Endothelial cell of umbilical vein (primary cell): ENCODE results near the gene KCNN1. TPM values are rescaled to one million over a fixed set of nuclear protein-coding genes. Genes with fewer than 3 reads are reported as not detected.

Source experiments
- BruUV-seq: library from RNA; stranded (reverse); fragments of 400-500 nt; replicated peaks from 2 replicates; lab custom pipeline; 2021; lab: Mats Ljungman, UMichigan
- CTCF ChIA-PET: fragments of 300-600, 350-600 bp; sonication (Branson Sonifier 250); formaldehyde crosslinking; loops from one replicate; lab custom pipeline; 2021; ENCODE audit warnings: antibody characterized with exemption, inconsistent platforms; lab: Charles Lee
- POLR2A ChIA-PET: fragments of 300-600, 350-600 bp; sonication (Branson Sonifier 250); formaldehyde crosslinking; loops from one replicate; lab custom pipeline; 2021; ENCODE audit warnings: antibody characterized with exemption, inconsistent platforms; lab: Charles Lee
- DNase-seq: peaks from one replicate; pipeline ENCODE4 v3.0.0-alpha.2; 2011; ENCODE audit warnings: low read depth, low spot score
- FAIRE-seq: peaks from 2 replicates; lab custom pipeline; 2011; peaks lifted over from hg19 to GRCh38; lab: Jason Lieb, UNC
- H2AFZ ChIP-seq: 2 replicates; pipeline ENCODE4 v1.6.0; 2012; ENCODE audit warnings: low read depth, low read length, control low read depth, inconsistent platforms
- H3K27ac ChIP-seq: 2 replicates; pipeline ENCODE4 v1.5.1; 2011; ENCODE audit warnings: low read depth, mild to moderate bottlenecking, control low read depth, low read length, moderate library complexity; ENCODE audit not compliant: insufficient read depth
- H3K27me3 ChIP-seq, 2 experiments: 2 replicates each; pipeline versions ENCODE4 v1.6.0 to v1.6.1; 2011; ENCODE audit warnings: low read length in 2 of 2, mixed read lengths in 1 of 2; ENCODE audit not compliant: control insufficient read depth in 2 of 2, insufficient read depth in 2 of 2
- H3K36me3 ChIP-seq, 2 experiments: 2 replicates in 1 of 2; 3 replicates in 1 of 2; pipeline ENCODE4 v1.5.1; 2011; ENCODE audit warnings: low read length in 2 of 2, mild to moderate bottlenecking in 1 of 2, moderate library complexity in 1 of 2; ENCODE audit not compliant: control insufficient read depth in 2 of 2, insufficient read depth in 2 of 2; ENCODE audit errors: extremely low read depth in 1 of 2
- H3K4me1 ChIP-seq: 3 replicates; pipeline ENCODE4 v1.5.1; 2011; ENCODE audit warnings: mild to moderate bottlenecking, low read length; ENCODE audit not compliant: control insufficient read depth, insufficient read depth; ENCODE audit errors: extremely low read depth
- H3K4me2 ChIP-seq: 2 replicates; pipeline ENCODE4 v1.6.1; 2011; ENCODE audit warnings: low read length, control low read depth, mixed read lengths; ENCODE audit not compliant: insufficient read depth
- H3K4me3 ChIP-seq, 3 experiments: fragments of 200-600 bp in 1 of 3; sonication (generic), shearing (Covaris generic) in 1 of 3; replicated peaks in 1 of 3; 2 replicates each; pipeline ENCODE4 v1.5.1; 2011 to 2016; ENCODE audit warnings: control low read depth in 3 of 3, low read length in 3 of 3, mild to moderate bottlenecking in 2 of 3, inconsistent platforms in 1 of 3, low read depth in 1 of 3, moderate library complexity in 1 of 3; ENCODE audit not compliant: insufficient read depth in 1 of 3
- H3K79me2 ChIP-seq: 2 replicates; pipeline ENCODE4 v1.6.0; 2012; ENCODE audit warnings: low read length, inconsistent platforms; ENCODE audit not compliant: control insufficient read depth, insufficient read depth
- H3K9ac ChIP-seq: replicated peaks from 2 replicates; pipeline ENCODE3; 2011; ENCODE audit warnings: low read length, control low read depth; ENCODE audit not compliant: insufficient read depth; ENCODE audit errors: extremely low read depth
- H3K9me1 ChIP-seq: replicated peaks from 3 replicates; pipeline ENCODE4 v1.6.0; 2011; ENCODE audit warnings: mild to moderate bottlenecking, low read length; ENCODE audit not compliant: control insufficient read depth, insufficient read depth; ENCODE audit errors: extremely low read depth
- H3K9me3 ChIP-seq: replicated peaks from 2 replicates; pipeline ENCODE4 v1.5.1; 2012; ENCODE audit warnings: low read length, inconsistent platforms; ENCODE audit not compliant: control insufficient read depth, insufficient read depth
- H4K20me1 ChIP-seq: replicated peaks from 2 replicates; pipeline ENCODE3; 2011; ENCODE audit warnings: mild to moderate bottlenecking, low read length; ENCODE audit not compliant: control insufficient read depth, insufficient read depth; ENCODE audit errors: extremely low read depth
- CTCF ChIP-seq, 2 donors: IDR thresholded peaks; 1 replicate in 1 of 2; 2 replicates in 1 of 2; pipeline ENCODE4 v1.5.1; 2011; ENCODE audit warnings: low read length in 2 of 2, mild to moderate bottlenecking in 2 of 2, moderate library complexity in 2 of 2, control low read depth in 1 of 2, inconsistent platforms in 1 of 2, low read depth in 1 of 2; ENCODE audit not compliant: insufficient read depth in 1 of 2; ENCODE audit errors: extremely low read depth in 1 of 2
- EZH2 ChIP-seq: IDR thresholded peaks from 2 replicates; pipeline ENCODE4 v1.6.1; 2012; ENCODE audit warnings: borderline replicate concordance, low read depth, mild to moderate bottlenecking, moderate library complexity, low read length, inconsistent platforms; ENCODE audit not compliant: severe bottlenecking
- FOS ChIP-seq: IDR thresholded peaks from 2 replicates; pipeline ENCODE4 v1.6.1; 2011; ENCODE audit warnings: mild to moderate bottlenecking, low read length, moderate library complexity, borderline replicate concordance; ENCODE audit not compliant: insufficient read depth
- GATA2 ChIP-seq: IDR thresholded peaks from 2 replicates; pipeline ENCODE4 v1.7.0; 2011; ENCODE audit warnings: low read depth, mild to moderate bottlenecking, moderate library complexity, mixed read lengths, low read length; ENCODE audit not compliant: insufficient read length, insufficient read depth
- JUN ChIP-seq: IDR thresholded peaks from 2 replicates; pipeline ENCODE4 v1.6.1; 2011; ENCODE audit warnings: borderline replicate concordance, low read depth; ENCODE audit not compliant: insufficient read length, insufficient read depth
- MAX ChIP-seq: IDR thresholded peaks from 2 replicates; pipeline ENCODE4 v1.6.1; 2011; ENCODE audit not compliant: insufficient read depth, insufficient read length
- MYC ChIP-seq: IDR thresholded peaks from one replicate; pipeline ENCODE4 v1.6.1; 2011; ENCODE audit warnings: mild to moderate bottlenecking, low read depth, low read length
- POLR2A ChIP-seq: IDR thresholded peaks from 2 replicates; pipeline ENCODE4 v1.6.1; 2012; ENCODE audit warnings: low read depth, mild to moderate bottlenecking, control low read depth, low read length
- POLR2AphosphoS5 ChIP-seq: IDR thresholded peaks from 2 replicates; pipeline ENCODE4 v1.6.1; 2012; ENCODE audit warnings: low read depth, mild to moderate bottlenecking, control low read depth, low read length, moderate library complexity; ENCODE audit not compliant: insufficient read depth
- dilution Hi-C: fragments of 300-500 bp; cut with MboI; formaldehyde crosslinking; loops from one replicate; pipeline ENCODE4 v1.15.0; 2019; ENCODE audit warnings: low sequenced_read_pairs; ENCODE audit not compliant: extremely low pct_ligation_motif_present
- intact Hi-C: fragments of 100-400 bp; cut with micrococcal nuclease; formaldehyde crosslinking; loops from one replicate; pipeline ENCODE4 v1.10.0; 2022
- polyA plus RNA-seq, 4 experiments: library from polyadenylated mRNA; depleted of rRNA in 3 of 4; stranded (reverse) in 3 of 4; unstranded in 1 of 4; fragments of >200 nt; gene quantifications; 2 replicates each; pipeline versions ENCODE4 v1.2.1 to v1.2.3, GENCODE V29; 2011 to 2012; ENCODE audit warnings: missing spikeins in 1 of 4
- total RNA-seq: library from RNA; stranded (reverse); gene quantifications from 2 replicates; pipeline ENCODE4 v1.2.3, GENCODE V29; 2021

KCNN1 gene
- total and polyA plus RNA-seq, 2 donors (not counting 3 experiments of a cell fraction or from before 2014, with no cell fraction given) = 0.18 to 0.80 TPM

- H3K27me3 ChIP-seq = no peaks in the 10 kb centered on the region
- no peak overlapping the region for H3K9ac ChIP-seq
- H2AFZ ChIP-seq = no peak overlapping the region
- dilution Hi-C loops = no loop called here
- DNase-seq (no peak), FAIRE-seq (no peak)
- no peaks in the 10 kb centered on the region for H3K79me2 ChIP-seq
- no peak overlapping the region for H3K4me2 ChIP-seq
- BruUV-seq = no TSS peak
- H3K36me3 ChIP-seq = no peaks in the 10 kb centered on the region
- intact Hi-C loops = no loop called here
- CTCF ChIA-PET = interaction anchor here (0.9 kb wide), 1 partner anchor 14 kb away, joined by 4 read pairs; no protein-coding TSS in a partner anchor
- TF ChIP-seq MYC = no peak
- TF ChIP-seq CTCF (IDR thresholded peaks at IDR 0.05; ENCODE audit: extremely low read depth in 1 of 2, insufficient read depth in 1 of 2, low read depth in 1 of 2, low read length in 2 of 2) = no peak
- TF ChIP-seq EZH2 = no peak
- TF ChIP-seq JUN = no peak
- no peak for TF ChIP-seq POLR2A
- no peak for TF ChIP-seq GATA2
- no peak for TF ChIP-seq POLR2AphosphoS5
- TF ChIP-seq FOS = no peak
- no peak for TF ChIP-seq MAX
- no peak overlapping the region for H3K27ac ChIP-seq
- H3K4me1 ChIP-seq = no peaks in the 10 kb centered on the region
- no peaks in the 10 kb centered on the region for H4K20me1 ChIP-seq
- H3K9me1 ChIP-seq = no peaks in the 10 kb centered on the region
- POLR2A ChIA-PET = no interaction called here
- no peak overlapping the region for H3K4me3 ChIP-seq
- no peaks in the 10 kb centered on the region for H3K9me3 ChIP-seq
Measured at GRCh38 chr19:17982430-17982829, 15.5 kb downstream of the KCNN1 start.
